Left ventricle myocardium superior (tissue), 1 donor: ENCODE data around the gene IFITM1. TPM values are rescaled to one million over a fixed set of nuclear protein-coding genes. Genes with fewer than 3 reads are reported as not detected.
"Not testable (repeated sequence)": the region's sequence is repeated elsewhere in the genome, so short reads cannot be mapped to it uniquely, and the experiment has no call there.

Experiments used
- ATAC-seq: fragments of 200-7000 bp; cut with Tn5 transposase; one replicate; pipeline ENCODE4 v1.9.1; 2020; ENCODE audit warnings: mild to moderate bottlenecking, moderate library complexity
- DNase-seq: peaks from one replicate; pipeline ENCODE4 v3.0.0-alpha.2; 2020
- intact Hi-C: fragments of 100-400 bp; cut with micrococcal nuclease; formaldehyde crosslinking; loops from one replicate; pipeline ENCODE4 v1.11.0; 2022
- total RNA-seq: library from RNA; stranded (reverse); fragmentation: NEBNext Ultra II Directional; extraction: Animal tissue kit (Norgen Biotek cat#: 25700); gene quantifications from one replicate; pipeline ENCODE4 v1.2.1, GENCODE V29; 2021
- donor health status: DM: no; HTN: yes; CAD: no; lungs with severe emphysema.

Gene IFITM1
- total RNA-seq, 1 donor from 2014 or later: 101 TPM

DNA sequence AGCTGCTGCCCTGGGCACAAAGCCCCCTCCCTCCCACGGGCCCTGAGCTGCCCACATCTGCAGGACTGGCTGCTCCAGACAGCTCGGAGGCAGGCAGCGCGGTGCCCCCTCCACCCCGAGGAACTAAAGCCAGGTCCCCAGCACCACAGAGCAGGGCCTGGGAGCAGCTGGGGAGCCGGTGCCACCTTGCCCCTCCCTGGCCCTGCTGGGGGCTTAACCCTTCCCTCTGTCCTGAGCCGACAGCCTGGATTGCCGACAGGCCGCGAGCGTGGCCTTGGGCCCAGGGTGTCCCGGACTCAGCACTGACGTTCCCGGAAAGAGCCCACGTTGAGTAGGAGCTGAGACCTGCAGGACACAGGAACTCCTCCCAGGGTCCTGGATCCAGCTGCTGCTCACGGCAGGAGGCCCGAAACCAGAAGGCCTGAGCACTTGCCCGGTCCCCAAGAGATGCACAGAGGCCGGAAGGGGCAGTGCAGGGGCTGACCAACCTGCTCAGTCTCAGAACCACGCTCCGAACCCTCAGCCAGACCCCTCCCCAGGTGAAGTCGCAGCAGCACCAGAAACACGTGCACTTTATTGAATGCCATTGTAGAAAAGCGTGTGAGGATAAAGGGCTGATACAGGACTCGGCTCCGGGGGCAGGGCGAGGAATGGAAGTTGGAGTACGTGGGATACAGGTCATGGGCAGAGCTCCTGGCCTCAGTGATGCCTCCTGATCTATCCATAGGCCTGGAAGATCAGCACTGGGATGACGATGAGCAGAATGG is 5.5 kb downstream of the IFITM1 start:
- DNase-seq (peak; percentile 51), ATAC-seq (peak; percentile 37)
- intact Hi-C loops: not testable (repeated sequence)

DNA sequence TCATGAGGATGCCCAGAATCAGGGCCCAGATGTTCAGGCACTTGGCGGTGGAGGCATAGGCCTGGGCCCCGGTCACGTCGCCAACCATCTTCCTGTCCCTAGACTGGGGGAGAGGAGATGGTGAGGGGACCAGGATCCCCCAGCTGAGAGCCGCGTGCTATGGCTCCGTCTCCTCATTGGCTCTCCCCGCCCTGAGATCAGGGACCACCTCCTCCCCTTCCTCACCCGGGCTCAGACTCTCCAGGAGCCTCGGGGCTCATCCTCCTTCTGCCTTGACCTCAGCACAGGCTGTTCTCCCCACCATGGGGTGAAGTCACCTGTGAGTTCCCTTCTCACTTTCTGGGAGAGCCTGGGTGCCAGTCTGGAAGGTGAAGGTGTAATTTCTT is 6.0 kb downstream of the IFITM1 start:
- DNase-seq (peak; percentile 32), ATAC-seq (peak; percentile 14)

DNA sequence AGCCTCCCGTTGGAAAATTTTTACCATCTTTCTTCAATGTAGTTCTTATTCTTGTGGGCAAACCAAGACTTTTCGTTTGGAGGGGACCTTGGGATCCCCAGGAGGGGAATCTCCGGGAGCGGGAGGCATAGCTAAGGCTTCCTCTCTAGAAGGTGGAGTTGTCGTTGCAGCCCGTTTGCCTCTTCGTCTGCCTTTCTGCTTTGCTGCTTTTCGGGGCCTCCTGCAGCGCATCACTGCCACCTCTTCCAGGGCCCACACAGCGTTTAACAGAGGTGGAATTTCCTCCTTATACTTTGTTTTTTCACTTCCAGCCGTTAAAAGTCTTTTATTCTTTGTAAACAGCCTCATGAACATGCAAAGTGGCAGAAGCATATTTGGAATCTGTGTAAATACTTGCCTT is 10.3 kb downstream of the IFITM1 start:
- DNase-seq (no peak), ATAC-seq (no peak)
- intact Hi-C loops: no loop called here

More for the DNA sequence above, 6.0 kb downstream of the IFITM1 start:
- intact Hi-C loops: not testable (repeated sequence)

DNA sequence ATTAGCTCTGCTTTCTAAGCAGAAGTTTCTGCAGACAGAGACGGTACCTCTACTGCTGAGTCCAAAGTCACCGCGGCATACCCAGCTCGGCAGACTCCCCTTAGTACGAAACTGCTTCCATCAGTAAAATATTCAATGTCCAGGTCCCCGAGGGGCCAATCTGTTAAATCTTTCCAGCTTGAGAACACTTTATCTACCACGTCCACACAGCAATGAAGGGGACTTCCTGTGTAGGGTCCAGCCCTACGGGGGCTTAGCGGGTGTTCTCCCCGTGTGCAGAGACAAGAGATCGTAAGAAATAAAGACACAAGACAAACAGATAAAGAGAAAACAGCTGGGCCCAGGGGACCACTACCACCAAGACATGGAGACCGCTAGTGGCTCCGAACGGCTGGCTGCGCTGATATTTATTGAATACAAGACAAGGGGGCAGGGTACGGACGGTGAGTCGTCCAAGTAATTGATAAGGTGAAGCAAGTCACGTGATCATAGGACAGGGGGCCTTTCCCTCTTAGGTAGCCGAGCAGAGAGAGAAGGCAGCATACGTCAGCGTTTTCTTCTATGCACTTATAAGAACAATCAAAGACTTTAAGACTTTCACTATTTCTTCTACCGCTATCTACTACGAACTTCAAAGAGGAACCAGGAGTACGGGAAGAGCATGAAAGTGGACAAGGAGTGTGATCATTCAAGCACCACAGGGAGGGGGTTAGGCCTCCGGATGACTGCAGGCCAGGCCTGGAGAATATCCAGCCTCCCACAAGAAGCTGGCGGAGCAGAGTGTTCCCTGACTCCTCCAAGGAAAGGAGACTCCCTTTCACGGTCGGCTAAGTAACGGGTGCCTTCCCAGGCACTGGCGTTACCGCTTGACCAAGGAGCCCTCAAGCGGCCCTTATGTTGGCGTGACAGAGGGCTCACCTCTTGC is 11.0 kb downstream of the IFITM1 start:
- intact Hi-C loops: not testable (repeated sequence)
- DNase-seq (peak; percentile 62), ATAC-seq (peak; percentile 17)

DNA sequence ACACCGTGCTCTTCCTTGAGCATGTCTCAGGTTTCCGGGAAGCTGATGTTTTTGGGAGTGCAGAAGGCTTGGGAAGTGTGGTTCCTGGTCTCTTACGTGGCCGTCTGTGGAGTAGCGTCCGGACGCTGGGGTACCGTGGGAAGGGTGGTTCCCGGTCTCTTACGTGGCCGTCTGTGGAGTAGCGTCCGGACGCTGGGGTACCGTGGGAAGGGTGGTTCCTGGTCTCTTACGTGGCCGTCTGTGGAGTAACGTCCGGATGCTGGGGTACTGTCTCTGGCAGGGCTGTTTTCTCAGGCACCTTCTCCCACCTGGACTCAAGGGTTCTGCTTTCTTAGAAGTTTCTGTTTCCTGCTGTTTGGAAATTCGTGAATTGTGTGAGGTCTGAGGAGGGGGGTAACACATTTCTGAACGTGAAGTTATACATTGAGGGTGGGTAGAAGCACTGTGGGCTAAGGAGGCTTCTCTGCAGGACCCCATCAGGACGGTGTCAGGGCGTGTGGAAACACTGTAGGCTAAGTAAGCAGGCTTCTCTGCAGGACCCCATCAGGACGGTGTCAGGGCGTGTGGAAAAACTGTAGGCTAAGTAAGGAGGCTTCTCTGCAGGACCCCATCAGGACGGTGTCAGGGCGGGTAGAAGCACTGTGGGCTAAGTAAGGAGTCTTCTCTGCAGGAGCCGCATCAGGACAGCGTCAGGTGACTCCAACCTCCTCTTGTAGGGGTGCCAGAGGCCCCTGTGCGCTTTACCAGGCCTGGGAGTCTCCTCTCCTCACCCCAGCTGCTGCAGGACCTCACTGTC is 12.2 kb downstream of the IFITM1 start:
- DNase-seq (no peak), ATAC-seq (no peak)
- intact Hi-C loops: no loop called here

DNA sequence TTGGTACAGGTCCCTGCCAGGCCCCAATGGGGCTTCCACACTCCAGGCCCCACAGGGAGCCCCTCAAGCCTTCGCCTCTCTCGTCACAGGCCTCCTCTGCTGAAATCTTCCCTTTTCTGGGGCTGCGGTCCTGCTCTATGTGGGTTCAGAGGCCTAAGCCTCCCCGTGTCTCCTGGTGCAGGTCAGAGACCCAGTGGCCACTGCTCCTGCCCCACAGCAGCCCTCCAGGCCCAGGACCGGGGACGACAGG is 12.7 kb downstream of the IFITM1 start:
- no peak for ATAC-seq
- intact Hi-C loops: no loop called here
- DNase-seq: no peak

DNA sequence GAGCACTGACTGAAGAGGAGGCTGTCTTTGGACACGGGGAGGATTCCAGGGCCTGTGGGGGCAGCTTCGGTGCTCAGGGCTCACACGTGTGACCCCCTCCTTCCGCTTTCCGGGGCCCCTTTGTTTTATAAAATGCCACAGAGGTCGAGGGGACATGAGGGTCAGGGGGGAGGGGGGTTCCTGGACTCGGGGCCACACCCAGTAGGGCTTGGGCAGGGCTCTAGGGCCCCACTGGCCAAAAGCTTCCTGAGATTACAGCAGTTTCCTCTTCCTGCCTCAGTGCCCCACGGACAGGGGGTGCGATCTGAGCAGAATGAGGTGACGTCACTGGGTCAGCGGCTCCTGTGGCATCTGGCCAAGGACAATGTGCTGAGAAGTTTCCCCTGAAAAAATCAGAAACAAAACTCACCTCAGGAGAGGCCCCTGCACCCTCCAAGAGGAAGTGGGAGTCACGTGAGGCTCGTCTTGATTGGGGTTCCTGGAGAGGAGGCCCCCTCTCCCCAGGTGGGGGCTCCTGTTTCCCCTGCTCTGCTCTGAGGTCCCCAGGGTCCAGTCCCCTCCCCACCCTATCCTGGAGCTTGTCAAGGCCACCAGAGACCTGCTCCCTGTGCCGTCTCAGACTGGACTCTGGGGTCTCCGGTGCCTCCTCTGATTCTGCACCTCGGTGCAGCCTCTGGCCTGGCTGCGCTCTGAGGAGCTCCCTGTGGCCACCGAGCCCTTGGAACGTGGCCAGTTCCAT is 13.2 kb downstream of the IFITM1 start:
- intact Hi-C loops: no loop called here
- DNase-seq: peak; percentile 89
- ATAC-seq: peak; percentile 87

DNA sequence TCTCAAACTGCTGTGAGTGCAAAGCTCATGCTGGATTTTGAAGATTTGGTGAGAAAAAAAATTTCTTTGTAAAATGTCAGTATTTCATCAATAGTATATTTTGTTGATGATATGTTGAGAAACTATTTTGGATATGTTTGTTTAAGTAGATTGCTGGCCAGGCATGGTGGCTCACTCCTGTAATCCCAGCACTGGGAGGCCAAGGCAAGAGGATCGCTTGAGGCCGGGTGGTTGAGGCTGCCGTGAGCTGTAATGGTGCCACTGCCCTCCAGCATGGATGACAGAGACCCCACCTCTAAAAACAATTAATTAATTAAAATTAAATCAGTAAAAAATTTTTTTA is 13.7 kb downstream of the IFITM1 start:
- DNase-seq (no peak), ATAC-seq (no peak)
- intact Hi-C loops: no loop called here

DNA sequence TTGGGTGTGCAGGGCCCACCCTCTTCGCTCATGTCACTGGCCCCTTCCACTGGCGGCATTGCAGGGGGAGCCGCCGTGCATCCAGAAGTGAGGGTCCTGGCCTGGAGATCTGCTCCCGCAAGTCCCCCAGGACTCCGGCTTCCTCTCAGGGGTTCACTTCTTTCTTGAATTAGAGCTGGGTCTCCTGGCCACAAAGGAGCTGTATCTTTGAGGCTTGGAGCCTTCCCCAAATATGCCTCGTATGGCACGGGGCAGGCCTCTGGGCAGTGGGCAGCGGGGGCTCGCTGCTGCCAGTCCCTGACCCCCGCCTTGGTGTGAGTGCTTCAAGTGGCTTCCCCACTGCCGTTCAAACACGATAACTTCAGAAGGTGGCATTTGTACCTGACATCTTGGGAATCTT is 14.2 kb downstream of the IFITM1 start:
- ATAC-seq: no peak
- no peak for DNase-seq
- intact Hi-C loops: no loop called here

DNA sequence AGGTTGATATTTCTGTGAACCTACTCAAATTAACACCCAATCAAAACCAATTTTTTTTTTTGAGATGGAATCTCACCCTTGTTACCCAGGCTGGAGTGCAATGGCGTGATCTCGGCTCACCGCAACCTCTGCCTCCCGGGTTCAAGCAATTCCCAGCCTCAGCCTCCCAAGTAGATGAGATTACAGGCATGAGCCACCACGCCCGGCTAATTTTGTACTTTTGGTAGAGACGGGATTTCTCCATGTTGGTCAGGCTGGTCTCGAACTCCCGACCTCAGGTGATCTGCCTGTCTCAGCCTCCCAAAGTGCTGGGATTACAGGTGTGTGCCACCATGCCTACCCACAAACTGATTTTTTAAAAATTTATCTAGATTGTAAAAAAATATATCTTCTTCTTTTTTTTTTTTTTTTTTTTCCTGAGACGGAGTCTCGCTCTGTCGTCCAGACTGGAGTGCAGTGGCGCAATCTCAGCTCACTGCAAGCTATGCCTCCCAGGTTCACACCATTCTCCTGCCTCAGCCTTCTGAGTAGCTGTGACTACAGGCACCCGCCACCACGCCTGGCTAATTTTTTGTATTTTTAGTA is 14.8 kb downstream of the IFITM1 start:
- DNase-seq, ATAC-seq, intact Hi-C loops: not testable (repeated sequence)

DNA sequence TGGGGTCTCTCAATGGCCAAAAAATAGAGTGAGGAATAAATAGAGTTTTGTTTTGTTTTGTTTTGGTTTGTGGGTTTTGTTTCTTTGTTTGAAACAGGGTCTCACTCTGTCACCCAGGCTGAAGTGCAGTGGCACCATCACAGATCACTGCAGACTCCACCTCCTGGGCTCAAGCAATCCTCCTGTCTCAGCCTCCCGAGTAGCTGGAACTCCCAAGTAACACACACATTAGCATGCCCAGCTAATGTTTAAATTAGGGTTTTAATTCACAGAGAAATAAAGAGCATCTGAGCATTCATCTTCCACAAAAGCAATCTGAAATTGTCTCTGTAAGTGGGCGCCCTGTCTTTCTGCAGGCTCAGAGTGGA is 16.0 kb downstream of the IFITM1 start:
- intact Hi-C loops: no loop called here
- no peak for ATAC-seq
- no peak for DNase-seq

DNA sequence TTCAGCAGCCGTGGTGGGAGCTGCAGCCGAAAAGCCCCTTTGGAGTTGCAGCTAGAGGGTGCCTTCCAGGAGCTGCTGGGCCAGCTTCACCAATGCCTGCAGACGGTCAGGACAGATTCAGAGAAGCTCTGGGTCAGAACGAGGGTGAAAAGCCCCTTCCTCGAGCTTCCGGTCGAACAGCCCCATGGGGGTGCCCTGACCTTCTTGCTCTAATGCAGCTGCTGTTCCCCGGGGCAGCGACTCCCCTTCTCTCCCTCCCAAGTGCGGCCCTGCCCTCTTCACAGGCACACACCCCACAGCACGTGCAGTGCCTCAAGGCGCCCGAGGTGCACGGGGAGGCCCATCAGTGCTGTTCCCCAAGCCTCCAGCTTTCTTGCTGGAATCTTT is 16.5 kb downstream of the IFITM1 start:
- ATAC-seq (no peak), DNase-seq (no peak)
- intact Hi-C loops: no loop called here

DNA sequence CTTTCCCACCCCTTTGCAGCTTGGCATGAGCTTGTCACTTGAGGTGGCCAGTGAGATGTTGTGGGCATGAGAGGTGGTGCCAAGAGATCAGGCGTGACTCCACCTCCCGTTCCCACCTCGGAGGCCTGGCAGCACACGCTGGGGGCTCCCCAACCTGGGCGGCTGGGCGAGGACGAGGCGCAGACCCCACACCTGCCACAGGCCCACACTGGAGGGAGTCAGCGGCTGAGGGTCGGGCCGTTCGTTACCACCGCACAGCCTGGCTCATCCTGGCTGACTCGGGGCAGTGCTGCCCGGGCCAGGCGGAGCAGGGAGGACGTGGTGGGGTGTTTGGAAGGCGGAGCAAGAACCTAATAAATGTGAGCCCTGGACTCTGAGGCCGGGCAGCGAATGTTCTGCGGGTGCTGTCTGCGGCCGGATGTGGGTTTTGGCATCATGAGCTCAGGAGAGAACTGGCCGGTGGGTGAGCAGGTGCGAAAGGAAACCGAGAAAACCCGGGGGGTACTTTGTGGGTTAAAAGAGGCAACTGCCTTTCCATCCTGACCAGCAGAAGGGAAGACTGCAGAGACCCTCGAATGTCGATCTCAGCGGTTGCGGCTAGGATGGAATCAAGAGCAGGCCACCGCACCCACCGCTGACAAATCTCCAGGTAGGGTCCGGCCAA is 17.0 kb downstream of the IFITM1 start:
- ATAC-seq (no peak), DNase-seq (no peak)
- intact Hi-C loops: no loop called here

DNA sequence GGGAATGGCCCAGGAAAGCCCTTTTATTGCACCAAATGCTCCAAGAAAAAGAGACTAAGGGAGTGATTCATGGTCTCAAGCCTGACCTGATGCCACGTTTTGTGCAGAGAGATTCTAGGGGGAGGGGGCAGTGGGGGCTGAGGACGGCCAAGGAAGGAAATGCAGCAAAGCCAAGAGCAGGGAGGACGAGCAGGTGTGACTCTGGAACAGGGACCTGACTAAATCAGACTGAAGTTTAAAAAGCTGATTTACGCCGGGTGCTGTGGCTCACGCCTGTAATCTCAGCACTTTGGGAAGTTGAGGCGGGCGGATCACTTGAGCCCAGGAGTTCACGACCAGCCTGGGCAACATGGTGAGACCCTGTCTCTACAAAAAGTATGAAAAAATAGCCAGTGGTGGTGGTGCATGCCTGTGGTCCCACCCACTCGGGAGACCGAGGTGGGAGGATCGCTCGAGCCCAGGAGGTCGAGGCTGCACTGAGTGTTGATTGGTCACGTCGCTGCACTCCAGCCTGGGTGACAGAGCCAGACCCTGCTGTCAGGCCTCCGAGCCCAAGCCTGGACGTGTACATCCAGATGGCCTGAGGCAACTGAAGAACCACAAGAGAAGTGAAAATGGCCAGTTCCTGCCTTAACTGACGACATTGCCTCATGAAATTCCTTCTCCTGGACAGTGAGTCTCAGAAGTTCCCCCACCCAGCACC is 17.7 kb downstream of the IFITM1 start:
- no peak for ATAC-seq
- no peak for DNase-seq
- intact Hi-C loops: no loop called here

DNA sequence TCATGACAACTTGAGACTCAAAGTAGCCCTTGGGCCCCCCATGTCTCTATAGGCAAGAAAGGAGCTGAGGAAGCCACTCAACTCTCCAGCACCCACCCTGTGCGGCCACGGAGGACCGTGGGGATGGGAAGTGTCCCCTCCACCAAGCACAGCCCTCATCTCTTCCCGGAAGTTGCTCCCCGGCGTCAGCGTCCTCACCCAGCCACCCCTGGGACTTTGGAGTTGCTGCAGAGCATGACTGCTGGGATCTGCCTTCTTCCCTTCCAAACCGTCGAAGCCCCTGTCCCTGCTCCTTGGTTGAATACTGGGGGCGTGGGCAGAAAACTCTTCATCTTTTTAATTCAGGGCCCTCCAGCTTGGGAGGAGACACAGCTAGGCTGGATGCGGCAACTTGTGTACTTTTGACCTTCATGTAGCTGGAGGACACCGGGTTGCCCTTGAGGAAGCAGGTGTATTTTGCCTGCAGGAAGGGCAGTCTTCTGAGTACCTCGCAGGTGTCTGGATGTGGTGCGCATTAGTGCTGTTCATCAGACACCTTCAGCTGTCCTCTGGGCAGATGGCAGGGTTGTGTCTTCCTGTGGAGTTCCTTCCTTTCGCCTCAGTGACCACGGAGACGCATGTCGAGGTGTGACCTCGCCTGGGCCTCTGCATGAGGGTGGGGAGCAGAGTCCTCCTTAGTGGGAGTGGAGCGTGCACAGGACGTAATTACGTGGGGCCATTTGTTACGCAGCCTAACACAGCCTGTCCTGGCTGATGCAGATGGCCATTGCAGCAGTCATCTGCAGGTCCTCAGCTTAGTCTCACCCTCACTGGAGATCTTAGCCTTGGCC is 19.0 kb downstream of the IFITM1 start:
- ATAC-seq: no peak
- intact Hi-C loops: no loop called here
- no peak for DNase-seq

DNA sequence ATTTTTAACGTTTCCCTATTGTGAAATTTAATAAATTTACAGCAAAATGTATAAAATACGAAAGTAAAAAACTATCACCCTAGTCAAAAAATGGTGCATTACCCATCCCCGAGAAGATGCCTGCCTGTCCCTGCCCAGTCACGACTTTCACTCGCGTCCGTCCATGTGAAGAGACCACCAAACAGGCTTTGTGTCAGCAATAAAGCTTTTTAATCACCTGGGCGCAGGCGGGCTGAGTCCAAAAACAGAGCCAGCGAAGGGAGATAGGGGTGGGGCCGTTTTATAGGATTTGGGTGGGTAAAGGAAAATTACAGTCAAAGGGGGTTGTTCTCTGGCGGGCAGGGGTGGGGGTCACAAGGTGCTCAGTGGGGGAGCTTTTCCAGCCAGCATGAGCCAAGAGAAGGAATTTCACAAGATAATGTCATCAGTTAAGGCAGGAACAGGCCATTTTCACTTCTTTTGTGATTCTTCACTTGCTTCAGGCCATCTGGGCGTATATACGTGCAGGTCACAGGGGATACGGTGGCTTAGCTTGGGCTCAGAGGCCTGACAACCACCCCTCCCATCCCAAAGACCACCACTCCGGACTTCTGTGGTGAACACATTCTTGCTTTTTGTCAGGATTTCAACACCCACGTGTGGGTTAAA is 19.9 kb downstream of the IFITM1 start:
- DNase-seq, intact Hi-C loops, ATAC-seq: not testable (repeated sequence)
